HG02970 (cell line): Measurements from ENCODE around the gene RBM17.
"Not testable (repeated sequence)": the region's sequence is repeated elsewhere in the genome, so short reads cannot be mapped to it uniquely, and the experiment has no call there.

Source experiments
- ATAC-seq: cut with Tn5 transposase; IDR thresholded peaks from one replicate; pipeline ENCODE4 v1.9.1; 2021; ENCODE audit warnings: mild to moderate bottlenecking, moderate library complexity, moderate number of reproducible peaks; ENCODE audit not compliant: unreplicated experiment, low FRiP score

RBM17 gene

DNA sequence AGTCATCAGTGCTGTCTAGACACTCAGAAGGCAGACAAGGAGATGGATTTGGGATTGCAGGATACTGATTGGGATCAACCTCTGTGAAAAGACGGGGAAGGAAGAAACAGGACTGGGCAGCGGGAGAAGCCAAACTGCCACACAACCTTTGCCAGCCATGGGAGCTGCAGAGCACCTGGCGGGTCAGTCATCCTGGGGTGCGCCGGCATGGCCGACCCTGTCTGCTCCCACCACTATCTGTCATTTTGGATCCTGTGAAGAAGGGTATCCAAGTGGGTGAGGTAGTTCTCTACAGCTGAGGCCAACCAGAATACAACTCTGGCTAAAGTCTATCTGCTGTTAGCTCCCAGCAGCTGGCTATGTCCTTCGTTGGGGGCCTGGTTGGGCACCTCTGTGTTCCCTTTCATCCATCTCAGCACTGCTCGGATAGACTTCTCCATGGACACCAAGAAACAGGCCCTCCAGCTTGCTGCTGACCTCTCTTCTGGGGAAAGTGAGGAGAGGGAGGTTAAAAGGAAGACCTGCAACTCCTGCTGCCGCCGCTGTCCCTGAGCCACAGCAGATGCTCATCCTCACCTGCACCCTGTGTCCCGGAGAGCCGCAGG is 11.7 kb upstream of the RBM17 start:
- ATAC-seq = no peak

GRCh38 chr10:6079044-6079443 is 9.8 kb upstream of the RBM17 start:
- ATAC-seq = no peak

- ATAC-seq = no peak
These were observed 8.3 kb upstream of the RBM17 start for GRCh38 chr10:6080417-6080973.

DNA sequence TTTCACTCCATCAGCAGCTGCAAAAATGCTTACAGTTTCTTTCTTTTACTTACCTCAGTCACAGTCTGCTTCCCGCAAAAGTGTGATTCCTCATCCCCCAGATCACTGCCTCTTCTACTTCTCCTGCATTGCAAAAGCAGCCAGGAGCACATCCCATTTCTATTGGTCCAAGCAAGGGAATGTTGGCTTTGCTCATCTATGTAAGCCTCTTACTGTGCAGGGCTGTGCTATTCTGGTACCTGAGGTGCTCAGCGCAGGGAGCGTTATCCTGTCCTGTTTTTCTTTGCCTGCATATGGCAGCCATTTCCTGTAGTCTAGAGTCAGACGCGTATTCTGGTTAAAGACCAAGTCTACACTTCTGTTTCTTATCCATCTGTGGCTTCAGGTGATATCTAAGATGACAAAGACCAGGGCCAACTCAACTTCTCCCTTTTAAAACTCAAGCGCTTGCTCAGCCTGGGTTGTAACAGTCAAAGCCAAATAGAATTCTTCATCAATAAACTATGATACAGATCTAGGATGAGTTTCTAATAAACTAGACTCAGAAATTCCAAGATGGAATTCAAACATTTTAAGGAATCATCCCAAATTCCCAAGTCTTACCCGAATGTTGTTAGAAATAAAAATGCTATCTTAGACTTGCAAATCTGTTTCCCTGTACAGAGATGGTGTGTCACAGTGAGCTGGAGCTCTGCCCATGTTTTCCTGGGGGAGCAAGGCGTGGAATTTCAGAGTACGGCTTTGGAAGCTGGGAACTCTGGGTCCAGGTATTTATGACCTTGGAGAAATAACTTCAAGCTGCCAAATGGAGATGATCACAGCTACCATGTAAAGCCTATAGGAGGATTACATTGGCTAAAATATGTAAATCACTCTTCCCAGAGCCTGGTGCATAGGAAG is 6.1 kb upstream of the RBM17 start:
- no peak for ATAC-seq

DNA sequence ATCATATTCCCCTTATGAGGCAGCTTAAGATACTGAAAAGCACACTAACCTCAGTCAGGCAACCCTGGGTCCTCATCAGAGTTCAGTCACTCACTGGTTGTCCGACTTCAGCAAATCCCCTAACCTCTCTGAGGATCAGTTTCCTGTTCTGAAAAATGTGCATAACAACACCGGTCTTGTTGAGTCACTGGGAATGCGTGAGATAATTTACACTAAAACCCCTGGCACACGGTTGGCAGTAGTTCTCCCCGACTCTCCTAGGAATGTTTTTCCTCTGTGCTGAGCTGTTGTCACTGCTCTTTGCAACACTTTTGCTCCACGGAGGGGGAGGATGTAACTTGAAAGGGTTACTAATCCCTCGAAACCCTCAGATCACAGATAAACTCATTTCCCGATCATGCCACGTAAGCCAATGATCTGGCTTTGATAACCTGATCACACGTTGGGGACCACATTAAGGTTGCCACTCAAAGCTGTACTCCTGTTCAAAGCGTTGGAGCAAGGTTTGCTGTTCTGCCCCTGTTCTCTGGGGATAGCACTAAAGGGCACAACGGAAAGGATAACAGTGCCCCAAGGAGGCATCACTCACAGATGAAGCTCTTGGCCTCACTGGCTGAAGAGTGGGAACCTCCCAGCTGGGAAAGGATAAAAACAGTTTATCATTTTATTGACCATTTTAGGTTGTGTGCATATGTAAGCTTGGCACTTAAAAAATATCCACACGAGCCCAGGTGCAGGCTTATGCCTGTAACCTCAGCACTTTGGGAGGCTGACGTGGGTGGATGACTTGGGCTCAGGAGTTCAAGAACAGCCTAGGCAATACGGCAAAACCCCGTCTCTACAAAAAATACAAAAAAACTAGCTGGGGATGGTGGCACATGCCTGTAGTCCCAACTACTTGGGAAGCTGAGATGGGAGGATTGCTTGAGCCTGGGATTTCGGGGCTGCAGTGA is 5.0 kb upstream of the RBM17 start:
- no peak for ATAC-seq

DNA sequence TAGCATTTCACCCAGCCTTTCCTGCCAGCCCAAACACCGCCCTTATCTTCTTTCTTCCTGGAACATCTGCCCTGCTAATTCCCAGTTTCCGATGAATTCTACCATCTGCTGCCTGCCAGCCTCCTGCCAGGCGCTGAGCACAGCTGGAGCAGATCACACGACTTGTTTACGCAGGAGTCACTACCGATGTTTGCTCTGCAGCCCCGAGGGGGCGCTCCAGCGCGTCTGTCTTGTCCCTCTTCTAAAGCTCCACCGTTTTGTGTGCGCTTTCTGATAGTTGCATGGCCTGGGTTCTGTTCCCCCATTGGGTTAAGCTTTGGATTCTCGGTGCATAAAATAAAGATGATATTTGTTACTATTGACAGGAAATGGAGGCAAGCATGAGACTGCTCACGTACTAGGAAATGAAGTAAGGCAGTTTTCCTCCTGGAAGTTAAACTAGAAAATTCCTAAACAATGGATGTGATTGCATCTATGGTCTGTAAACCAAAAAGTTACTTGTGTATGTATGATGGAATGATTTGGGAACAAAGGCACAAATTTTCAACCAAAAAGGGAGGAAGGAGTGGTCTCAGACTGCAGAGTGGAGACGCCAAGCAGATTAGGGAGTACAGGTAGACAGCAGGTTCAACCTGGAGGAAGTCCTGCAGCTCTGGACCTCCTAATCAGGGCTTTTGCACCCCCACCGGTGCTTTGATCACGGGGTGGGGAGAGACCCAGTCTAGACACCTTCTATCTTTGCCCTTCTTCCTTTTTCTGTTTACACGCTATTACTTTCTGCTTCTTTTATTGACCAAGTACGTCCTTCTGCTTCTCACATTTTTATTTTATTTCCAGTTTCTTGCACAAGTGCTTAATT is 2.2 kb upstream of the RBM17 start:
- no peak for ATAC-seq

GRCh38 chr10:6089334-6090219 is 743 bp downstream of the RBM17 start:
- no peak for ATAC-seq

- no peak for ATAC-seq
These were observed 2.8 kb downstream of the RBM17 start for GRCh38 chr10:6091630-6092029.

GRCh38 chr10:6092731-6093130 is 3.9 kb downstream of the RBM17 start:
- no peak for ATAC-seq

DNA sequence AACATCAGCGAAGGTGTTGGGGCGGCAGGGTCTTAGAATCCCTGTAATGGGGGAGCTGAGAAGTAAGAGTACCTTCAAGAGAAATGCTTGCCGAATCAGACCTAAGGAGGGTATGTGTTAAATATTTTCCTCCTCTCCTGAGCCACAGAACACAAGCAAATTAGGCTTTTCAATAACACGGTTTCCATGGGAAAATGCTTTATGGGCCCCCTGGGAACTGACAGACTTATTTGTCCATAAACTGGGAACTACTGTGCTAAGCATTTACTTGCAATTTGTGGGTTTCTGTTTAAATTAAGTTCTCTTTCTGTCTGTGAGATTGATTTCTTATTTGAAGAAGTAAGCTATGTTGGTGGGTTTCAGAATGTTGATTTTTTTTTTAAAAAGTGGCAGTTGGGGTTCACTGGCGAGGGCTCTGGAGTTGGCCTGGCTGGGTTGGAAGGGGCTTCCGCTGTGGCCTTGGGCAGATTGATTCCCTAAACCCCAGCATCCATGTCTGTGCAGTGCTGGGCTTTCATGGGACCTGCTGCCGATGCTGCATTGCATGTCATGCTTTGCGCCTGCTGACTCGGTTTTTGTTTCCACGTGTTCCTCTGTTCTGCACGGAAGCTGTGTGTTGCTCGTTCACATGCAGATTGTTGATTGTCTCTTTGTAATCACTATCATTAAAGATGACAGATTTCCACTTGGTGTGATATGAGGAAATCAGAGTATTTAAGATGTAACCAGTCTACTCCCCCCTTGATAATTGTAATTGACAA is 7.2 kb downstream of the RBM17 start:
- ATAC-seq = no peak

- ATAC-seq = no peak
These were observed 8.2 kb downstream of the RBM17 start for GRCh38 chr10:6097063-6097462.

- ATAC-seq = no peak
These were observed 9.3 kb downstream of the RBM17 start for GRCh38 chr10:6098156-6098555.

DNA sequence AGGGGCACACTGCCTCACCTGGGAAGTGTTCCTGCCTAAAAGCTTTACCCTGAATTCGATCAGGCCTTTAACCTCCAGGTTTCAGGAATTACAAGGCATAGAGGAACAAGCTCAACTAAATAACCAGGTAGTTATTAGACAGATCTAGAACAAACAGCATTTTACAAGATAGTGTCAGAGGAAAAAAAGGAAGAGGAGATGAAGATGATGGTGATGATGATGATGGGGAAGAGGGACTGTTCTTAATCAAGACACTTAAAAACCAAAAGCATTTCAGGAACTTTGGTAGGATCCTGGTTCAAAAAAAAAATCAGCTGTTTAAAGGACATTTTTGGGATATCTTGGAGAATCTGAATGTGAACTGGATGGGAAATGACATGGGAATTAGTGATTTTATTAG is 11.5 kb downstream of the RBM17 start:
- no peak for ATAC-seq

GRCh38 chr10:6101181-6101580 is 12.3 kb downstream of the RBM17 start:
- peak; percentile 53 for ATAC-seq

DNA sequence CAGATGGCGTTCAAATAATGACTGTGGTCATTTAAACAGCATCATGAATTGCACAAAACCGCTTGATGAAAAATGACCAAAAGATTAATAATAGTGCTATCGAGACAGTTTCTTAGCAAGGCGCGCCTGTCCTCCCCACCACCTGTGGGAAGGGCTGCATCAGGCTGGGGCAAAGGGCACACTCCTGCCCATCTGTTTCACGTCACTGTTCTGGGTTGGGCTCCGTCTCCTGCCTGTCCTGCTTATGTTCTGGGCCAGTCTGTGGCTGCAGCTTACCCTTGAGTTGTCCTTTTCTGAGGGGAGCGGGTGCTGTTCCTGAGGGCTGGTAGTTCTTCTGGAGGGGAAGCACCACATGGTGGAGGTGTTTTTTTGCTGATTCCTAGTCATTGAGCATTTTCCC is 13.3 kb downstream of the RBM17 start:
- ATAC-seq = no peak

DNA sequence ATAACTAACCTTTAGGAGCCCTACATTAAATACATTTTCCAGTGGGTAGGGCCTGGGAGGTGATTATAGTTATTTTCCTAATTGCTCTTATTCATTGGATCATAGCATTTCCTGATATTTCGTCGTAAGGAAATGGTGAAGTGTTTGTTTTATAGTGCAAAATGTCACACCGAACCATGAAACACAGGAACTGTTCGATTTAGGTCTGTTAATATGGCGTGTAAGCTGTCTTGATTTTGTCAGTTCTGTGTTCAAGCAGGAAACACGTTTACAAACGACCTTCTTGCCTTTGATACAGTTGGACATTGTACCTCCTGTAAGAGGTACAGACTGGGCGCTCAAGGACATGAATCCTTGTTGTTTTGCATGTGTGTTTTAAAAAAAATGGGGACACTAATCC is 14.8 kb downstream of the RBM17 start:
- ATAC-seq = no peak

DNA sequence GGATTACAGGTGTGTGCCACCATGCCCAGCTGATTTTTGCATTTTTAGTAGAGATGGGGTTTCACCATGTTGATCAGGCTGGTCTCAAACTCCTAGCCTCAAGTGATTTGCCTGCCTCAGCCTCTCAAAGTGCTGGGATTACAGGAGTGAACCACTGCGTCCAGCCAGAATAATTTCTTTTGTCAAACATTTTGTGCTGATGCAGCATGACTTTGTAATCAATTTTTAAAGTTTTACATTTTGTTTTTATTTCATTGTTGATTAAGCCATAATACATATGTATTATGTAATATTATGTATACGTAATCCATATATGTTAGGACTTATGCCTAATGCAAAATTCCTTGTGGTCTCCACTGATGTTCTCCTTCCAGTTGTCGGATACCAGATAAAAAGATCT is 18.8 kb downstream of the RBM17 start:
- not testable (repeated sequence) for ATAC-seq

GRCh38 chr10:6108072-6108471 is 19.2 kb downstream of the RBM17 start:
- ATAC-seq = no peak
